T-helper 2 cell treated with Interferon-gamma antibody and Interleukin-4, amounts not matched to agents 5 μg/mL and 100 μg/mL, for 36 hours (primary cell): ENCODE data around the gene SPEF2.
A peak's percentile ranks its signal among the peaks of the same experiment; 100 is the strongest.

Experiments used
- DNase-seq: peaks from one replicate; pipeline ENCODE4 v3.0.0; 2021; ENCODE audit warnings: low spot score
- H3K27ac Mint-ChIP-seq: one replicate; pipeline ENCODE4 v1.8.0; 2021; ENCODE audit warnings: mild to moderate bottlenecking, mixed read lengths
- H3K27me3 Mint-ChIP-seq: one replicate; pipeline ENCODE4 v1.8.0; 2021; ENCODE audit warnings: low read depth, mixed read lengths
- H3K36me3 Mint-ChIP-seq: one replicate; pipeline ENCODE4 v1.8.0; 2021; ENCODE audit warnings: low read depth, mixed read lengths
- H3K4me1 Mint-ChIP-seq: one replicate; pipeline ENCODE4 v1.8.0; 2021; ENCODE audit warnings: low read depth, mixed read lengths
- H3K4me3 Mint-ChIP-seq: one replicate; pipeline ENCODE4 v1.8.0; 2022; ENCODE audit warnings: mild to moderate bottlenecking, moderate library complexity, mixed read lengths
- H3K9me3 Mint-ChIP-seq: one replicate; pipeline ENCODE4 v1.8.0; 2021; ENCODE audit warnings: mixed read lengths

The SPEF2 gene

DNA sequence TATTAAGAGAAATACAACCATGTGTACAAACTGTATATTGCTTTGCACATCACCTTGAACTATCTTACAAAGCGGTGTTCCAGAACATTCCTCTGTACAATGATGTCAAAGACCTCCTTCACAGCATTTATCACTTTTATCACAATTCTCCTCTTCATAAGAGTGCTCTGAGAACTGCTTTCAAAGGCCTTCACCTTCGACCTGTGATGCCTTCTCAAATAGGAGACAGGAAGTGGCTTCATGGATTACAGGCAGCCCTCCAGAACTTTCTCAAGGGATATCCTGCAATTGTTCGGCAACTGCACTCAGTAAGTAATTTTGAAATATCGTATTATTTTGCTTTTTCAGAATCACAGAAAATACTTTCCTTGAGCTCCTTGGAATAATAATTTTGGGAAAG lies 171.1 kb downstream of the SPEF2 start:
- Mint-ChIP-seq H3K4me1 (peaks cover 58% of the 10 kb centered on the region), H3K27ac (no peak overlapping the region), H3K36me3 (no peaks in the 10 kb centered on the region), H3K27me3 (no peaks in the 10 kb centered on the region), H3K9me3 (no peaks in the 10 kb centered on the region), H3K4me3 (no peak overlapping the region)
- no peak for DNase-seq

DNA sequence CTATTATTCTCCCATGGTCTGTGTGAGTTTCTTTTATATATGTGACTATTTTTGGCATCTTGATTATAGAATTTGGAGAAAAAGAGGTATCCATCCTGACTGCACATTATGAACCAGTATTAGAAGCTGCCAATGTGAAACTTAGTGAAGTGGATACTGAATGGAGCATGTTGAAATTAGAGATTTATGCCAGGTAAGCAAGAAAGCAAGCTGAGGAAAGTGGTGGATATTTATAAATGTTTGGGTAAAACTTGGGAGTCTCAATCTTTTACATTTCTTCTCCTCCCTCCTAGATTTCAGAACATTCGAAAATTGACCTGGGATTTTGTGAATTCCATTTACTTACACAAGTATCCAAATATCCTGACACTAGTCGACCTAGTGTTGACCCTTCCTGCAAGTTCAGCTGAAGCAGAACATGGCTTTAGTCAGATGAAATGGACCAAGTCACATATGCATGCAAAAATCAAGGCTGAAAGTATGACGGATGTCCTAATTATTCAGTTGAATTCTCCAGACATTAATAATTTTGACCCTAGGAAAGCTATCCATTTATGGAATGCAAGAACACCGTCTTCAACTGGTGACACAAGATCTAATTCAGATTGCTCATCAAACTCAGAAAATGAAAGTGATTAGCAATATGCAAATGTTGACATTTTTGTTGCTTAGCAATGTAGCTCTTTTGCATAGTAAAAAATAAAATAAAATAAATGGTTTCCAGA lies 172.2 kb downstream of the SPEF2 start:
- DNase-seq, result no peak
- no peaks in the 10 kb centered on the region for H3K27me3 Mint-ChIP-seq
- H3K4me1 Mint-ChIP-seq, result peaks cover 61% of the 10 kb centered on the region
- no peaks in the 10 kb centered on the region for H3K36me3 Mint-ChIP-seq
- no peak overlapping the region for H3K4me3 Mint-ChIP-seq
- H3K9me3 Mint-ChIP-seq, result no peaks in the 10 kb centered on the region
- peak overlapping the region; percentile 33 for H3K27ac Mint-ChIP-seq

DNA sequence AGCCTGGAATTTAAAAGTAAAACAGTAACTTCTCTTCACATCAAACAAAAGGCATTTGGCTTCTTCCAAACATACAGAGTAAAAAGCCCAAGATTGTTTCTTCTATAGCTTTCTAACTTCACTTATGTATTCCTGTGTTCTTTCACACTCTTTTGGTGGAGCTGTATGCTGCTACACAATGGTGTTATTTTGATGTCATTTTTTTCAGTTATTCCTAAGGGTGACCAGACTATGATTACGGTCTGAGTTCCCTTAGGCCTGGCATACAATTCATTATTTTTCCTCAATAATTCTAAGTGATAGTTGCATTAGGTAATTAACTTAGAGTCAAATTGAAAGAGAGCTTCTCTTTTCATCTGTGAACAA lies 172.8 kb downstream of the SPEF2 start:
- Mint-ChIP-seq H3K4me3 (no peak overlapping the region), H3K27me3 (no peaks in the 10 kb centered on the region), H3K4me1 (peaks cover 62% of the 10 kb centered on the region), H3K9me3 (no peaks in the 10 kb centered on the region), H3K36me3 (no peaks in the 10 kb centered on the region), H3K27ac (peak overlapping the region; percentile 33)
- DNase-seq, result no peak

DNA sequence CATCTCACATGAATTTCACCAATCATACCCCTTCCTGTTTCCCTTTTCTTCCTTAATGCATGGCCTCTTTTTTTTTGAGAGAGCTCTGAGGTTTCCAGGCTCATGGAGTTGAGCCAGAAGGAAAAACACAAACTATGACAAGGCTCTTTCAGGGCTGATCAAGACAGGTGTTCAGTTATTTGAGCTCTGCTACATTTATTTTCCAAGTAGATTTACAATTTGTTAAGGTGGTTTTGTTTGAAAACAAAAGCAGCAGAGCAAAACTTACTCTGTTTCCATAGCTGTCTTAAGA lies 176.6 kb downstream of the SPEF2 start:
- Mint-ChIP-seq H3K4me1 (peaks cover 58% of the 10 kb centered on the region), H3K27ac (peak overlapping the region; percentile 42), H3K36me3 (peaks cover 2% of the 10 kb centered on the region), H3K4me3 (no peak overlapping the region), H3K27me3 (no peaks in the 10 kb centered on the region), H3K9me3 (no peaks in the 10 kb centered on the region)
- no peak for DNase-seq

DNA sequence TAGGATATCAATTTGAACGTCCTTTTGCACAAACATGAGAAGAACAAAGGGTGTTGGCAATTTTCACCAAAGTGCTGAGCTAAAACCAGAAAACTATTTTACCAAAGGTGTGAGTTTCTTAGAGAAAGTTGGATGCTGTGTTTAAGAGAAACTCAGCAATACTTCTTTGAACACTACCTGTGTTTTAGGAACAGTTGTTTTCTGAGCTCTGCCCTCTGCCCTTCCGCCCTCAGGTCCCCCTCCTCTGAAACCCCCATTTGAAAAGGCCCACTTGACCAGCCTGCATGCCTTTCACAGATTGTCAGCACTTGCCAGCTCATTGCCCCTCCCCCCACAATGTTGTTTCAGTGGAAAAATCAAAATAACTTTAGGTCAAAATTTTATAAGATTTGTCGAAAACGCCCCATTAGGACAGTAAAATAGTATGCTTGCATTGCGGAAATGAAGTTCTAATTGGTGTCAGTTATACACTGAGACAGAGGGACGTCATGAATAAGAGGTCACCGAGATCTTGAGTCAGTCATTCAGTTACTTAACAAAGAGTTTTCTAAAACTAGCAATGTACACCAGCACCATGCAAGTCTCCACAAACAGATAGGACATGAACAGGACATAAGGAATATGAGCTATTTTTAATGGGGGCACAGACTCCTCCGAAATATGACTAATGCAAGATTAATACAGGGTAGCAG lies 177.2 kb downstream of the SPEF2 start:
- peak overlapping the region; percentile 24 for H3K4me3 Mint-ChIP-seq
- H3K27ac Mint-ChIP-seq, result peak overlapping the region; percentile 74
- H3K9me3 Mint-ChIP-seq, result no peaks in the 10 kb centered on the region
- no peaks in the 10 kb centered on the region for H3K27me3 Mint-ChIP-seq
- DNase-seq, result no peak
- H3K4me1 Mint-ChIP-seq, result peaks cover 55% of the 10 kb centered on the region
- H3K36me3 Mint-ChIP-seq, result peaks cover 3% of the 10 kb centered on the region

DNA sequence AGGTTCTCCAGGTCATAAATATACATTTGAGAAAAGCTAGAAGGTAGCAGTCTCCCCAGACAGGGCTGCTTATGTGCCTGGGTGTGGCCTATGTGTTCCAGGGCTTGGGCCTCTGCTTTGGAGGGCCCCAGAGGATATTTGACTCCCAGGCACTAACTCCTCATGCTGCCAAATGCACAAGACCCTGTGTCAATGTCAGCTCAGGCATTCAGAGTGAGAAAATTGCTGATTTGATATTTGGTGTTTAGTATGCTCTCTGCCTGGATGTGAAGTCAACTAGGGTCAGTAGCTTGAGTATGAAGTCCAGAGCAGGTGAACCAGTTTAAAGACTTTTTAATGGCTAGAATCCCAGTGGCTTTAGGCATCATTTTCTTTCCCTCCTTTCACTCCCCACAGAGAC lies 181.5 kb downstream of the SPEF2 start:
- no peak for DNase-seq
- peaks cover 3% of the 10 kb centered on the region for H3K36me3 Mint-ChIP-seq
- H3K9me3 Mint-ChIP-seq, result no peaks in the 10 kb centered on the region
- H3K4me1 Mint-ChIP-seq, result peaks cover 49% of the 10 kb centered on the region
- no peak overlapping the region for H3K27ac Mint-ChIP-seq
- no peak overlapping the region for H3K4me3 Mint-ChIP-seq
- H3K27me3 Mint-ChIP-seq, result no peaks in the 10 kb centered on the region

DNA sequence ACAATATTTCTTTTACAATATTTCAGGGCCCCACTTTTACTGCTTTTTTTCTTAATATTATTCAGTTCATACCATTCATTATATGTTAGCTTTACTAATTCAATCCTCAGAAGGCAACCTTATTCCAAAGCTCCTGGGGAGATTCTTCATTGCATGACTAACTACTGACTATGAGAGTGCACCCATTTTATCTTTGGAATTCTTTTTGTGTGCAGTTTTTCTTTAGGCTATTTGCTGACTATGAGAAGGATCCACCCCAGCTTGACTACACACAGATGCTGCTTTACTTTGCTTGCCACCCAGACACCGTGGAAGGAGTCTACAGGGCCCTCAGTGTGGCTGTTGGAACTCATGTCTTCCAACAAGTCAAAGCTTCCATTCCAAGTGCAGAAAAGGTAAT lies 182.1 kb downstream of the SPEF2 start:
- no peak for DNase-seq
- Mint-ChIP-seq H3K27me3 (no peaks in the 10 kb centered on the region), H3K9me3 (no peaks in the 10 kb centered on the region), H3K36me3 (peaks cover 3% of the 10 kb centered on the region), H3K4me1 (peaks cover 48% of the 10 kb centered on the region), H3K4me3 (no peak overlapping the region), H3K27ac (no peak overlapping the region)

DNA sequence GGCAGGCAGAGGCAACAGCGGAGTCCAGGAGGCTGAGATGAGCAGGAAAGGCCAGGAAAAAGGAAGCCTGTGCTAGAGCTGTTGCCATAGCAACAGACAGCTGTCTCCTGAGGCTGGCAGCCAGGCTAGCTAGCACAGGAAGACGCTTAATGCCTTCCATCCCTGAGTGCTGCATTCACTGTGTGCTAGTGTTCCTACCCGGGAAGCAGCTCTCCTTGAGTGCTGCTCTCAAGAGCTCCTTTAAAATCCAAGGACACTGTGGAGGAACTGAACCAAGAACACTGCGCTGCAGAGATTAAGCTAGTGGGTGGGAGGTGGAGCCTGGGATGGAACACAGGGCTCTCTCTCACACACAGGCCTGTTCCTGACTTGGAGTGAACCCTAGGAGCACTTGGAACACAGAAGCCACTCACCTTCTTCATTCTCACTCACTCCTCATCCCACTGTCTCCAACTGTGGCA lies 185.6 kb downstream of the SPEF2 start:
- peaks cover 44% of the 10 kb centered on the region for H3K4me1 Mint-ChIP-seq

DNA sequence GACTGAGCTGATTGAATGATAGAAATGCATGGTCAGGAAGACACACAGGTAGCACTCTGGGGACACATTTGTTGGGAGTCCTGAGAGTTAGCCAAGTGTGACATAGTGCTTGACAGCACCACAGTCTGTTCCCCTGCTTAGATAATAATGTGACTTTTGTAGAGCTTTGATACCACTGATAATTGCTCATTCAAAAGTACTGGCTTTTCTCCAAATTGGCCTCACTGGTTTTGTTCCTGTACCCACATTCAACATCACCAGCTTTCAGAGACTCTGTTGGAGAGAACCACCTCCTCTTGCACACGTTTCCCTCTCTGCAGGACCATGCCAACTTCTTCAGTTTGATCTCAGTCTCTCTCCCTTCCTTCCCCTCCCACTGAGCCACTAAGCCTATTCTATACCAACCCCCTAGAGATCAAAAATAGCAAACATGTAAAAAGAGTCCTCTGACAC lies 186.6 kb downstream of the SPEF2 start:
- peaks cover 47% of the 10 kb centered on the region for H3K4me1 Mint-ChIP-seq
- peak; percentile 3 for DNase-seq
- H3K4me3 Mint-ChIP-seq, result no peak overlapping the region
- H3K27ac Mint-ChIP-seq, result peak overlapping the region; percentile 33
- no peaks in the 10 kb centered on the region for H3K27me3 Mint-ChIP-seq
- no peaks in the 10 kb centered on the region for H3K9me3 Mint-ChIP-seq
- H3K36me3 Mint-ChIP-seq, result peaks cover 5% of the 10 kb centered on the region

More for the DNA sequence above, 185.6 kb downstream of the SPEF2 start:
- no peaks in the 10 kb centered on the region for H3K9me3 Mint-ChIP-seq
- H3K27ac Mint-ChIP-seq, result peak overlapping the region; percentile 12
- H3K4me3 Mint-ChIP-seq, result no peak overlapping the region
- H3K27me3 Mint-ChIP-seq, result no peaks in the 10 kb centered on the region
- DNase-seq, result no peak
- H3K36me3 Mint-ChIP-seq, result peaks cover 3% of the 10 kb centered on the region

DNA sequence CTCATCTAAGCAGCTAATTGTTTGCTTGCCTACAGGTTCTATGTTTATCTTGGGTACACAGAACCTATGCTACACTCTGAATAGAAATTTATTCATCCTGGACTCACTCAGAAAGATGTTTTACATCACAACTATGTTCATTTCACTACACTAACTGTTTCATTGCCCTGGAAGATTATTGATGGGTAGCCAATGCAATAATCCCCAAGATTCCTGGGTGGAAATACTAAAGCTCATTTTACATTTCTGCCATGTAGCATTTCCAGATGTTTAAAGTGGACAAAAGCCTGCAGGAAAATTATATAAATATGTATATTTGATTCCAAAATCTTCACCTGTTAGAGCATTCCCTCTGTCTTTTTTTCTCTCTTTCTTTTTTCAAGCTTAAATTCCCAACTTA lies 187.2 kb downstream of the SPEF2 start:
- H3K27me3 Mint-ChIP-seq, result no peaks in the 10 kb centered on the region
- H3K4me3 Mint-ChIP-seq, result no peak overlapping the region
- H3K4me1 Mint-ChIP-seq, result peaks cover 49% of the 10 kb centered on the region
- H3K27ac Mint-ChIP-seq, result no peak overlapping the region
- no peaks in the 10 kb centered on the region for H3K9me3 Mint-ChIP-seq
- H3K36me3 Mint-ChIP-seq, result peaks cover 4% of the 10 kb centered on the region
- no peak for DNase-seq

DNA sequence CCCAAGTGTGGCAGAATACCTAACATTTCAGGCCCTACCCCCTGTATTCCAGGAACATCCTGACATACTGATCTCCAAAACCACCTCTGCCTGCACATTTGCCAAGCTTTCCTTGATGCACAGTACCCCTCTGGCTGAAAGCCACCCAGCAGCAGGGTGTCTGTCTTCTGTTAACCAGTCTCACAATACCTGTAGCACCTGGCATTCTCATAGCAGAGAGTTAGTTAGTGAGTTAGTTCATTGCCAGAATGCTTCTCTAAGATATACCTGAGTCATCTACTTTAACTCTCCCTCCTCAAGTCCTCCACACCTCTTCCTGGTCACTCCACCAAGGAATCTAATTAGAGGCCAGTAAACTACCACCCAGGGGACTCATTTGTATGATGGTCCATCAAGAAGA lies 192.9 kb downstream of the SPEF2 start:
- H3K4me1 Mint-ChIP-seq, result peaks cover 45% of the 10 kb centered on the region
- no peaks in the 10 kb centered on the region for H3K9me3 Mint-ChIP-seq
- H3K4me3 Mint-ChIP-seq, result peak overlapping the region; percentile 67
- H3K36me3 Mint-ChIP-seq, result peaks cover 4% of the 10 kb centered on the region
- no peaks in the 10 kb centered on the region for H3K27me3 Mint-ChIP-seq
- H3K27ac Mint-ChIP-seq, result peak overlapping the region; percentile 92
- DNase-seq, result no peak

DNA sequence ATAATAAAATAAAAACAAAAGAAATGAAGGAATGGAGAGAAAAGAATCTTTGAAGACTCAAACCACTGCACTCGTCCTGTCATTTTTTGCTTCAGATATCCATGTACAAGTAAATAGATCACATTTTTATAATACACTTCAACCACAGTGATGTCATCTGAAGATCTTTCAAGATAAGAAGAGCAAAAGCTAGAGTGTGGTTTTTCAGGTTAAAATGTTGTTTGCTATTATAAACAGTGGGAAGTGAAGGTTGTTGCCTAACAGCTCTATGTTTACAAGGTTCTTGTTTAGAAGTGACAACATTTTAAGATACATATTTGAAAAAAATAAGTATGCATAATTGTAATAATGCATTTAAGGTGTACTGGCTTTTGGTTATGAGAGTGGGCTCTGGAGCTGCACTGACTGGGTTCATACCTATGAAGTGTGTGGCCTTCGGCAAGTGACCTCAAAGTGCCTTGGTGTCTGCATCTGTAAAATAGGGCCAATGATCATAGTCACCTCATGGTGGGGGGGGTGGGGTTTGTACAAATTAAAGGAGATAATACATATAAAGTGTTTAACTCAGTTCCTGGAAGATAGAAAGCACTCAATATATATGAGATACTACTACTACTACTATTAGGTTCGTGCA lies 193.6 kb downstream of the SPEF2 start:
- no peak for DNase-seq
- H3K4me3 Mint-ChIP-seq, result peak overlapping the region; percentile 64
- no peaks in the 10 kb centered on the region for H3K9me3 Mint-ChIP-seq
- H3K4me1 Mint-ChIP-seq, result peaks cover 45% of the 10 kb centered on the region
- peak overlapping the region; percentile 93 for H3K27ac Mint-ChIP-seq
- no peaks in the 10 kb centered on the region for H3K27me3 Mint-ChIP-seq
- H3K36me3 Mint-ChIP-seq, result peaks cover 4% of the 10 kb centered on the region

DNA sequence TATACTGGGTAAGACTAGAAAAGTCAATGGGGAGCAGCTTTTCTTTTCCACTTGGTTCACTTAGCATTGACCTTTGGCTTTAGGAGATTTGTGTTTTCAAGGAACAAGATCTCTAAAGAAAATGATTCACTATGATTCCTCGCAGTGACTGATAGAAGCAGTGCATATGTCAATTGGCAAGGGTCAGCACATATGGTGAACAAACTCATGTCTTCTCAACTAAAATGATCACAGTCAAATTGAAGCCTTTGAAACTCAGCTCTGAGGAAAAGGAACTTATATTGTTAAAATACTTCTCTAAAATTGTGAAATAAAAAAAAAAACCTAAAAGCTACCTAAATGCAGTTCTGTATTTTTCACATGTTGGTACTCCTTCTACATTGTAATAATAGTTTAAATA lies 195.9 kb downstream of the SPEF2 start:
- no peak overlapping the region for H3K4me3 Mint-ChIP-seq
- no peak overlapping the region for H3K27ac Mint-ChIP-seq
- H3K9me3 Mint-ChIP-seq, result no peaks in the 10 kb centered on the region
- DNase-seq, result no peak
- no peaks in the 10 kb centered on the region for H3K27me3 Mint-ChIP-seq
- peaks cover 31% of the 10 kb centered on the region for H3K4me1 Mint-ChIP-seq
- H3K36me3 Mint-ChIP-seq, result peaks cover 4% of the 10 kb centered on the region

DNA sequence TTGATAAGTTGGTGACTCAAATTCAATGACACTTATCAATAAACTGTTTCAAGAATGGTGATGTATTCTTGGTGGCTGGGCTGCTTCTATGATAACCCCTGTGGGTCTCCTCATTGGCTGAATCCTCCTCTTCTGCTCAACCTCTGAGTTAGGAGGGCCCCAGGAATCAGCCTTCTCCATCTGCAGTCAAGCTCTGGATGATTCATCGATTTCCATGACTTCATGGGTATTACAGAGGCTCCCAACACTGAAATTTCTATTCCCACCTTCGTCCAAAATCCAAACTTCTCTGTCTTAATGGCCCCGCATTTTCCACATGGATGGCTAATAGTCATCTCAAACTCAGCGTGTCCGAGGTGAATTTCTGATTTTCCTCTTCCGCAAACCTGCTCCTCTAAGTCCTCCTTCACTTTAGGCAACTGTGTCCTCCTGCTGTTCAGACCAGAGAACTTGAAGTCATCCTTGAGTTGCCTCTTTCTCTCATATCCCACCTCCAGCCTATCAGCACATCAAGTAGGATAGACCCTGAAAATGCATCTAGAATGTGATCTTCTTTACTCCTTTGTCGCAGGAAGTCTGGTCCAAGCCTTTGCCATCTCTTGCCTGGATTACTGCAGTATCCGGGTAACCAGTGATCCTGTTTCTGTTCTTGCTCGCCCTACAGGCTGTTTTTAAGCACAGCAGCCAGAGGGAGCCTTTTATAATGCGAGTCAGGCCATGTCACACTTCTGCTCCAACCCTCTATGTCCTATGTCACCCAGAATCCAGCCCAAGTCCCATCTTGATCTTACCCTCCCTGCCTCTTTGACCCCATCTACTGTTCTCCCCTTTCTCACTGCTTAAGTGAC lies 197.7 kb downstream of the SPEF2 start:
- Mint-ChIP-seq H3K9me3 (no peaks in the 10 kb centered on the region), H3K4me3 (no peak overlapping the region), H3K36me3 (peaks cover 3% of the 10 kb centered on the region), H3K27ac (no peak overlapping the region), H3K4me1 (peaks cover 35% of the 10 kb centered on the region), H3K27me3 (no peaks in the 10 kb centered on the region)
- DNase-seq, result no peak
